PFSK-1 (cell line): ENCODE results near the gene FBP2.

Source experiments
- FOXP2 ChIP-seq: optimal IDR thresholded peaks from 2 replicates; pipeline ENCODE3; 2011; ENCODE audit warnings: borderline replicate concordance, control low read depth, inconsistent platforms; ENCODE audit not compliant: insufficient read depth; ENCODE audit errors: extremely low read length, extremely low read depth
- POLR2AphosphoS5 ChIP-seq: IDR thresholded peaks from 2 replicates; pipeline ENCODE4 v1.6.1; 2012; ENCODE audit warnings: low read depth, mild to moderate bottlenecking, control low read depth, low read length, moderate library complexity
- REST ChIP-seq, 2 experiments: IDR thresholded peaks; 2 replicates each; pipeline versions ENCODE4 v1.6.1 to v1.8.0; 2011 to 2012; ENCODE audit warnings: low read depth in 2 of 2, low read length in 2 of 2, control low read depth in 1 of 2, inconsistent platforms in 1 of 2, mild to moderate bottlenecking in 1 of 2, moderate library complexity in 1 of 2; ENCODE audit not compliant: insufficient read depth in 1 of 2
- SIN3A ChIP-seq: IDR thresholded peaks from 2 replicates; pipeline ENCODE4 v1.6.1; 2012; ENCODE audit warnings: mild to moderate bottlenecking, low read length, moderate library complexity, borderline replicate concordance; ENCODE audit not compliant: insufficient read depth
- TAF1 ChIP-seq: IDR thresholded peaks from 2 replicates; pipeline ENCODE4 v1.6.1; 2012; ENCODE audit warnings: low read length, control low read depth, borderline replicate concordance; ENCODE audit not compliant: insufficient read depth

The FBP2 gene

GRCh38 chr9:94576131-94576530, 17.5 kb downstream of the FBP2 start:
- TF ChIP-seq FOXP2 (no peak), TAF1 (no peak), SIN3A (no peak), POLR2AphosphoS5 (no peak), REST (IDR thresholded peaks at IDR 0.05; ENCODE audit: insufficient read depth in 1 of 2, low read depth in 2 of 2, low read length in 2 of 2) (no peak)

GRCh38 chr9:94568972-94569712, 24.5 kb downstream of the FBP2 start:
- TF ChIP-seq POLR2AphosphoS5 (no peak), TAF1 (no peak), SIN3A (no peak), FOXP2 (no peak), REST (IDR thresholded peaks at IDR 0.05; ENCODE audit: insufficient read depth in 1 of 2, low read depth in 2 of 2, low read length in 2 of 2) (no peak)

GRCh38 chr9:94568250-94568889, 25.3 kb downstream of the FBP2 start:
- no peak for TF ChIP-seq FOXP2
- TF ChIP-seq POLR2AphosphoS5 = no peak
- TF ChIP-seq TAF1 = no peak
- no peak for TF ChIP-seq REST (IDR thresholded peaks at IDR 0.05; ENCODE audit: insufficient read depth in 1 of 2, low read depth in 2 of 2, low read length in 2 of 2)
- no peak for TF ChIP-seq SIN3A

GRCh38 chr9:94567271-94567670, 26.4 kb downstream of the FBP2 start:
- TF ChIP-seq POLR2AphosphoS5 = no peak

GRCh38 chr9:94566550-94566949, 27.1 kb downstream of the FBP2 start:
- no peak for TF ChIP-seq POLR2AphosphoS5
- no peak for TF ChIP-seq REST (IDR thresholded peaks at IDR 0.05; ENCODE audit: insufficient read depth in 1 of 2, low read depth in 2 of 2, low read length in 2 of 2)
- no peak for TF ChIP-seq FOXP2
- no peak for TF ChIP-seq SIN3A
- no peak for TF ChIP-seq TAF1
